Heart left ventricle (tissue), 16 donors: ENCODE data around the gene SPATA6. TPM values are rescaled to one million over a fixed set of nuclear protein-coding genes. Genes with fewer than 3 reads are reported as not detected.
"Not testable (repeated sequence)": the region's sequence is repeated elsewhere in the genome, so short reads cannot be mapped to it uniquely, and the experiment has no call there.

Experiments
- ATAC-seq, 4 donors: fragments of 200-7000 bp; cut with Tn5 transposase; one replicate each; pipeline ENCODE4 v1.9.1; 2020 to 2022; ENCODE audit warnings: moderate library complexity in 4 of 4, mild to moderate bottlenecking in 3 of 4, moderate number of reproducible peaks in 1 of 4
- DNase-seq, 5 donors: peaks; one replicate each; pipeline ENCODE4 v3.0.0-alpha.2; 2020
- H3K27ac ChIP-seq, 12 donors: fragments of 200-600 bp; sonication (generic) in 4 of 12; one replicate each; pipeline versions ENCODE4 v1.5.0 to v1.8.0; 2016 to 2022; ENCODE audit warnings: mild to moderate bottlenecking in 2 of 12
- H3K27me3 ChIP-seq, 9 donors: fragments of 200-600 bp; sonication (generic) in 2 of 9; one replicate each; pipeline versions ENCODE4 v1.5.1 to v1.8.0; 2016 to 2022; ENCODE audit warnings: mild to moderate bottlenecking in 3 of 9
- H3K36me3 ChIP-seq, 9 donors: fragments of 200-600 bp; sonication (generic) in 2 of 9; one replicate each; pipeline versions ENCODE4 v1.5.0 to v1.8.0; 2018 to 2022; ENCODE audit warnings: mild to moderate bottlenecking in 2 of 9
- H3K4me1 ChIP-seq, 12 donors: fragments of 200-600 bp; sonication (generic) in 4 of 12; one replicate each; pipeline versions ENCODE4 v1.5.0 to v1.8.0; 2016 to 2022; ENCODE audit warnings: mild to moderate bottlenecking in 3 of 12
- H3K4me3 ChIP-seq, 12 donors: fragments of 200-600 bp; sonication (generic) in 4 of 12; one replicate each; pipeline versions ENCODE4 v1.5.0 to v1.8.0; 2017 to 2022; ENCODE audit warnings: mild to moderate bottlenecking in 9 of 12, moderate library complexity in 4 of 12
- H3K9me3 ChIP-seq, 12 donors: fragments of 200-600 bp; sonication (generic) in 4 of 12; one replicate each; pipeline versions ENCODE4 v1.5.0 to v1.8.0; 2016 to 2022; ENCODE audit warnings: mild to moderate bottlenecking in 1 of 12
- CTCF ChIP-seq, 12 donors: fragments of 200-600 bp; sonication (generic) in 4 of 12; IDR thresholded peaks; one replicate each; pipeline versions ENCODE4 v1.5.0 to v1.8.0; 2018 to 2022; ENCODE audit warnings: antibody characterized with exemption in 12 of 12, mild to moderate bottlenecking in 5 of 12
- POLR2A ChIP-seq, 2 donors: fragments of 450-650 bp; IDR thresholded peaks; one replicate each; pipeline ENCODE4 v1.6.1; 2017; ENCODE audit warnings: antibody characterized with exemption in 2 of 2, mild to moderate bottlenecking in 2 of 2, moderate library complexity in 2 of 2
- WGBS, 4 donors: extraction: QIAGEN DNeasy Blood & Tissue Kit in 2 of 4; methylation state at CpG; one replicate each; pipeline versions ENCODE4 v1.1.5 to v1.1.7; 2013 to 2018; 5-methylcytosine and 5-hydroxymethylcytosine counted together
- intact Hi-C, 10 donors: fragments of 100-400 bp; cut with DNase I; formaldehyde crosslinking; loops; one replicate each; pipeline versions ENCODE4 v1.11.1 to v1.14.2; 2022
- polyA plus RNA-seq, 2 donors: library from polyadenylated mRNA; stranded (reverse); fragments of 200-250 nt; gene quantifications; one replicate each; pipeline ENCODE4 v1.2.3, GENCODE V29; 2013
- total RNA-seq, 9 donors: library from RNA; depleted of rRNA in 2 of 9; stranded (reverse); fragments of >200 nt in 2 of 9; fragmentation: NEBNext Ultra II Directional in 3 of 9; extraction: Animal tissue kit (Norgen Biotek cat#: 25700) in 3 of 9; gene quantifications; one replicate each; pipeline versions ENCODE4 v1.1.0 to v1.2.4, GENCODE V29; 2016 to 2023
- donor health status: ischemic (EF 13 %, LVEDD 7.1; RV severe dilation, severe dysfunction).
- donor health status: healthy with polysubstance abuse.
- donor health status: DM: no; HTN: yes; CAD: no.
- donor health status: DM: no; HTN: no; CAD: no.
- donor health status: ischemic (EF 25% LVEDD 6.9; RV normal size, moderate dysfunction).
- donor health status: ischemic (EF 25% LVEDD 5.7; RV mildly dilated, moderate dysfunction).
- donor health status: healthy.
- donor health status: DM: yes; HTN: yes; CAD: no.
- donor health status: ischemic (EF 35%, LVEDD 5.7; RV mildly dilated, moderate dysfunction).
- donor health status: nonischemic (EF 11% LVEDD 7.7; RV severe dilation, severe dysfunction).
- donor health status: DM: yes; HTN: yes; CAD: no.
- donor health status: PGD.
- donor health status: ischemic (EF 29% LVEDD 5.4; RV normal size, mild dysfunction).
- donor health status: nonischemic (EF 23%, LVEDD 6.1; RV moderate dilation, normal function).

SPATA6 gene
- total and polyA plus RNA-seq, 11 donors: 1.4 to 13.8 (median 5.5) TPM

- Histone ChIP-seq H3K4me1 (no peaks in the 10 kb centered on the region), H3K27me3 (no peaks in the 10 kb centered on the region), H3K27ac (no peak overlapping the region), H3K36me3 (peaks cover 0 to 7% (median 0%) of the 10 kb centered on the region in 9 donors), H3K4me3 (no peak overlapping the region), H3K9me3 (peaks cover 0 to 21% (median 0%) of the 10 kb centered on the region in 12 donors)
- ATAC-seq: no peak
- no peak for TF ChIP-seq POLR2A (IDR thresholded peaks at IDR 0.05)
- TF ChIP-seq CTCF (IDR thresholded peaks at IDR 0.05): no peak
- intact Hi-C loops: no loop called here
- DNase-seq: no peak
- 97 to 98% (median 98%) methylated on average over 9 of the region's 9 CpGs for WGBS, 4 donors
Observed at GRCh38 chr1:48439380-48439779, 32.6 kb downstream of the SPATA6 start.

- H3K27me3 ChIP-seq, ATAC-seq, H3K4me1 ChIP-seq, DNase-seq, intact Hi-C loops, H3K4me3 ChIP-seq, H3K27ac ChIP-seq, H3K36me3 ChIP-seq: not testable (repeated sequence)
- peaks cover 0 to 10% (median 0%) of the 10 kb centered on the region in 12 donors for H3K9me3 ChIP-seq
Observed at GRCh38 chr1:48437379-48437778, 34.6 kb downstream of the SPATA6 start.

GRCh38 chr1:48435312-48436002 is 36.5 kb downstream of the SPATA6 start:
- H3K36me3 ChIP-seq, intact Hi-C loops, ATAC-seq, H3K4me3 ChIP-seq, DNase-seq, H3K4me1 ChIP-seq, H3K27me3 ChIP-seq, H3K27ac ChIP-seq: not testable (repeated sequence)
- 95 to 99% (median 97%) methylated on average over 10 to 29 of the region's 29 CpGs for WGBS, 4 donors
- peaks cover 0 to 20% (median 0%) of the 10 kb centered on the region in 12 donors for H3K9me3 ChIP-seq

GRCh38 chr1:48430832-48431231 is 41.2 kb downstream of the SPATA6 start:
- H3K4me3 ChIP-seq: no peak overlapping the region
- TF ChIP-seq POLR2A (IDR thresholded peaks at IDR 0.05) (no peak), CTCF (IDR thresholded peaks at IDR 0.05) (no peak)
- no peak overlapping the region for H3K27ac ChIP-seq
- H3K36me3 ChIP-seq: peaks cover 0 to 3% (median 0%) of the 10 kb centered on the region in 9 donors
- peaks cover 0 to 3% (median 0%) of the 10 kb centered on the region in 12 donors for H3K4me1 ChIP-seq
- 96 to 100% (median 98%) methylated on average over 1 of the region's 1 CpG for WGBS, 4 donors
- intact Hi-C loops: no loop called here
- DNase-seq (no peak), ATAC-seq (no peak)
- no peaks in the 10 kb centered on the region for H3K27me3 ChIP-seq
- peaks cover 0 to 21% (median 0%) of the 10 kb centered on the region in 12 donors for H3K9me3 ChIP-seq

- 80 to 86% (median 82%) methylated on average over 1 of the region's 1 CpG for WGBS, 4 donors
- peaks cover 0 to 4% (median 0%) of the 10 kb centered on the region in 9 donors for H3K36me3 ChIP-seq
- TF ChIP-seq CTCF (IDR thresholded peaks at IDR 0.05) (no peak), POLR2A (IDR thresholded peaks at IDR 0.05) (no peak)
- H3K9me3 ChIP-seq: no peaks in the 10 kb centered on the region
- ATAC-seq (no peak), DNase-seq (no peak)
- H3K27ac ChIP-seq: no peak overlapping the region
- no peaks in the 10 kb centered on the region for H3K27me3 ChIP-seq
- no peak overlapping the region for H3K4me3 ChIP-seq
- H3K4me1 ChIP-seq: no peaks in the 10 kb centered on the region
- intact Hi-C loops: loop anchor here in 1 of 10 donors (10.0 kb wide), 1 partner anchor 63 kb away; no protein-coding TSS in a partner anchor
Observed at GRCh38 chr1:48422009-48422408, 50.0 kb downstream of the SPATA6 start.
